ENCODE results near the gene CPA2. TPM values are rescaled to one million over a fixed set of nuclear protein-coding genes. Genes with fewer than 3 reads are reported as not detected.

Gene CPA2
- polyA plus RNA-seq, 1 of the 3 experiments (the other 2 are of a cell fraction), result 0.03 TPM

DNA sequence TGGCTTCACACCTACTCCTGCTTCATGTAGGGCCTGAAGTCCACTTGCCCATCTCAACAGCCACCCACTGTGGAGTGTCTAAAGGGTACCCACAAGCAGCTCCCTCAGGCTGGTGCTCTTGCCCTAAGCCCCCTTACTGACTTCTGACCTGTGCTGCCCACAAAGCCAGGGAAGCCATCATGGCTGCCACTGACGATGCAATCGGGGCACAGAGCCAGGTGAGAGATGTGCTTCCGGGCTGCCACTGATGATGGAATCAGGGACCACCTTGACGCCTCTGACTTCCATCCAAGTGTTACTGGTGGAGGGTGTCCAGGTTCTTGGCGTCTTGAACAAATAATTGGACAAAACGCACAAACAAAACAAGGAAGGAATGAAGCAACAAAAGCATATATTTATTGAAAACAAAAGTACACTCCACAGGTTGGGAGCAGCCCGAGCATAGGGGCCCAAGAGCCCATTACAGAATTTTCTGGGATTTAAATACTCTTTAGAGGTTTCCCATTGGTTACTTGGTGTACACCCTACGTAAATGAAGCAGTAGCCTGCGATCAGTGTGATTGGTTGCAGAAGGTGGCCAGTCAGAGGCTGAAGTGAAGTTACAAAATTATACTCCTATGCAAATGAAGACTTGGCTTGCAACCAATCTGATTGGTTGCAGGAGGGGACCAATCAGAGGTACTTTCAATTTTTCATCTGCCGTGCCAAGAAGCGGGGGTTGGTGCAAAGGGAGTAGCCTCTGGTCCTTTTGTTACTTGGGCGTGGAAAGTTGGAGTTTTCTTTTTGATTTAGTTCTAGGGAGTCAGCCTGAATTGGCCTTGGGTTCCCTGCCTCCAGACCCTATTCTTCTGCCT is 4.5 kb downstream of the CPA2 start:
- WGBS (ENCODE audit: low lambda C conversion rate), result 90% methylated on average over 12 of the region's 12 CpGs
- Histone ChIP-seq H3K9ac (no peak overlapping the region), H3K4me2 (no peak overlapping the region), H3K27me3 (ENCODE audit: insufficient read depth) (no peaks in the 10 kb centered on the region), H3K9me2 (no peaks in the 10 kb centered on the region), H3K4me3 (ENCODE audit: low read depth in 2 of 2, low read length in 1 of 2) (no peak overlapping the region), H3K79me2 (ENCODE audit: insufficient read depth) (no peaks in the 10 kb centered on the region), H3K9me3 (no peaks in the 10 kb centered on the region), H4K20me1 (ENCODE audit: insufficient read depth) (no peaks in the 10 kb centered on the region), H2AFZ (ENCODE audit: low read depth) (no peak overlapping the region), H3K27ac (ENCODE audit: low read depth in 2 of 2, low read length in 1 of 2) (no peak overlapping the region), H3K4me1 (ENCODE audit: control insufficient read depth in 1 of 2, insufficient read depth in 2 of 2, low read depth in 1 of 2, low read length in 1 of 2) (no peaks in the 10 kb centered on the region; a peak in 2 of 4 replicates), H3F3A (replicated peaks; ENCODE audit: insufficient read depth) (no peaks in the 10 kb centered on the region), H3K36me3 (replicated peaks in 1 of 2; ENCODE audit: control insufficient read depth in 1 of 2, insufficient read depth in 2 of 2, low read length in 1 of 2) (no peaks in the 10 kb centered on the region)
- ChIA-PET POLR2A (no interaction called here), CTCF (interaction anchor here (0.9 to 3.5 kb wide), 2 partner anchors 199 to 487 kb away, joined by 6 to 12 read pairs; no protein-coding TSS in a partner anchor)
- TF ChIP-seq MEF2A (IDR thresholded peaks at IDR 0.05; ENCODE audit: borderline replicate concordance, low read depth) (no peak), RFX5 (IDR thresholded peaks at IDR 0.05; ENCODE audit: low read length) (no peak), TEAD4 (IDR thresholded peaks at IDR 0.05; ENCODE audit: borderline replicate concordance, insufficient read depth) (no peak), FOXM1 (IDR thresholded peaks at IDR 0.05; ENCODE audit: low read depth) (no peak)
- TF ChIP-seq, protein P1, sequence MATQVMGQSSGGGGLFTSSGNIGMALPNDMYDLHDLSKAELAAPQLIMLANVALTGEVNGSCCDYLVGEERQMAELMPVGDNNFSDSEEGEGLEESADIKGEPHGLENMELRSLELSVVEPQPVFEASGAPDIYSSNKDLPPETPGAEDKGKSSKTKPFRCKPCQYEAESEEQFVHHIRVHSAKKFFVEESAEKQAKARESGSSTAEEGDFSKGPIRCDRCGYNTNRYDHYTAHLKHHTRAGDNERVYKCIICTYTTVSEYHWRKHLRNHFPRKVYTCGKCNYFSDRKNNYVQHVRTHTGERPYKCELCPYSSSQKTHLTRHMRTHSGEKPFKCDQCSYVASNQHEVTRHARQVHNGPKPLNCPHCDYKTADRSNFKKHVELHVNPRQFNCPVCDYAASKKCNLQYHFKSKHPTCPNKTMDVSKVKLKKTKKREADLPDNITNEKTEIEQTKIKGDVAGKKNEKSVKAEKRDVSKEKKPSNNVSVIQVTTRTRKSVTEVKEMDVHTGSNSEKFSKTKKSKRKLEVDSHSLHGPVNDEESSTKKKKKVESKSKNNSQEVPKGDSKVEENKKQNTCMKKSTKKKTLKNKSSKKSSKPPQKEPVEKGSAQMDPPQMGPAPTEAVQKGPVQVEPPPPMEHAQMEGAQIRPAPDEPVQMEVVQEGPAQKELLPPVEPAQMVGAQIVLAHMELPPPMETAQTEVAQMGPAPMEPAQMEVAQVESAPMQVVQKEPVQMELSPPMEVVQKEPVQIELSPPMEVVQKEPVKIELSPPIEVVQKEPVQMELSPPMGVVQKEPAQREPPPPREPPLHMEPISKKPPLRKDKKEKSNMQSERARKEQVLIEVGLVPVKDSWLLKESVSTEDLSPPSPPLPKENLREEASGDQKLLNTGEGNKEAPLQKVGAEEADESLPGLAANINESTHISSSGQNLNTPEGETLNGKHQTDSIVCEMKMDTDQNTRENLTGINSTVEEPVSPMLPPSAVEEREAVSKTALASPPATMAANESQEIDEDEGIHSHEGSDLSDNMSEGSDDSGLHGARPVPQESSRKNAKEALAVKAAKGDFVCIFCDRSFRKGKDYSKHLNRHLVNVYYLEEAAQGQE (IDR thresholded peaks at IDR 0.05; ENCODE audit: low read depth, low read length), result no peak
- no peak for DNase-seq

DNA sequence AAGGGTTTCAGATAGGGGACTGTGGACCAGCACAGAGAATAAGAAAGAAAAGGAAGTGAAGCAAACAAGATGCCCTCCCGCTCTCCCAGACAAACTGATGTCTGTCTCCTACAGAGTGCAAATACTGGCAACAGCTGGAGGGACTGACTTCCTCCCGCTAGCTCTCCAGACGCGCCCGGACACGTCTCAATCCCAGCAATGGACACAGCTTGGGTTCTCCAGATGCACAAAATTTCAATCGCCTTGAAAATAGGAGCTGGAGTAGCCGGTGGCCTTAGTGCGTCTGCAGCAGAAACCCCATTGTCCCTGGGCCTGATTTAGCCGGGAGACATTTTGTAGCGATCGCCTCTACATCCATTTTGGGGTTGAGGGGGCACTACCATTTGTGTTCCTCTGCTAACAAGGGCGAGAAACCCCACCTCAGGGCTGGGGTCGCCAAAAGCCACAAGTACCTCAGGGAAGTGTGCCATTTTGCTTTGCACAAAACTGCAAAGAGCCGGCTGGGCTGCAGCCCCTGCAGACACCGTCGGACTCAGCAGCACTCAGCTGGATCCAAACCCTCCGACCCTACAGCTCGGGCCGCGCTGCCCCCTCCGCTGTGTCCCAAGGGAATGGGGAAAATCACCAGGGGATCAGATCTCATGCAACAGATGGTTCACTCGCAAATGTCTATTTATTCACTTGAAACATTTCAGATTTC is 5.9 kb downstream of the CPA2 start:
- Histone ChIP-seq H3K9me2 (no peaks in the 10 kb centered on the region), H3F3A (replicated peaks; ENCODE audit: insufficient read depth) (no peaks in the 10 kb centered on the region), H3K27ac (ENCODE audit: low read depth in 2 of 2, low read length in 1 of 2) (no peak overlapping the region)
- no peak for TF ChIP-seq EP300 (IDR thresholded peaks at IDR 0.05; ENCODE audit: borderline replicate concordance in 1 of 2, low read depth in 1 of 2, low read length in 1 of 2)
- no peak for TF ChIP-seq SIN3A (IDR thresholded peaks at IDR 0.05; ENCODE audit: borderline replicate concordance, low read depth, low read length)
- TF ChIP-seq IRF3 (IDR thresholded peaks at IDR 0.05; ENCODE audit: low read depth, low read length), result no peak
- no peak for TF ChIP-seq NRF1 (IDR thresholded peaks at IDR 0.05; ENCODE audit: low read depth, low read length)
- TF ChIP-seq EZH2phosphoT487 (IDR thresholded peaks at IDR 0.05; ENCODE audit: borderline replicate concordance, low read depth), result no peak
- TF ChIP-seq ELF1 (IDR thresholded peaks at IDR 0.05), result no peak
- TF ChIP-seq, protein P1 (IDR thresholded peaks at IDR 0.05; ENCODE audit: low read depth, low read length), result no peak
- no peak for TF ChIP-seq USF2 (IDR thresholded peaks at IDR 0.05; ENCODE audit: borderline replicate concordance, low read depth, low read length)
- no peak for TF ChIP-seq JUND (IDR thresholded peaks at IDR 0.05)
- no peak for TF ChIP-seq RFX5 (IDR thresholded peaks at IDR 0.05; ENCODE audit: low read length)
- TF ChIP-seq MAX (IDR thresholded peaks at IDR 0.05; ENCODE audit: low read depth), result no peak

More for the DNA sequence above, 5.9 kb downstream of the CPA2 start:
- Histone ChIP-seq H3K27me3 (ENCODE audit: insufficient read depth) (no peaks in the 10 kb centered on the region), H3K79me2 (ENCODE audit: insufficient read depth) (no peaks in the 10 kb centered on the region), H3K9me3 (no peaks in the 10 kb centered on the region), H3K4me1 (ENCODE audit: control insufficient read depth in 1 of 2, insufficient read depth in 2 of 2, low read depth in 1 of 2, low read length in 1 of 2) (no peaks in the 10 kb centered on the region; a peak in 3 of 4 replicates), H3K4me2 (no peak overlapping the region), H3K36me3 (replicated peaks in 1 of 2; ENCODE audit: control insufficient read depth in 1 of 2, insufficient read depth in 2 of 2, low read length in 1 of 2) (no peaks in the 10 kb centered on the region), H2AFZ (ENCODE audit: low read depth) (no peak overlapping the region), H3K9ac (no peak overlapping the region), H4K20me1 (ENCODE audit: insufficient read depth) (no peaks in the 10 kb centered on the region), H3K4me3 (ENCODE audit: low read depth in 2 of 2, low read length in 1 of 2) (no peak overlapping the region)
- 96% methylated on average over 20 of the region's 23 CpGs for WGBS (ENCODE audit: low lambda C conversion rate)
- DNase-seq, result no peak
- ChIA-PET CTCF (interaction anchor here (1.3 to 3.5 kb wide), 5 partner anchors 10 to 449 kb away, joined by 3 to 12 read pairs (median 3); no protein-coding TSS in a partner anchor), POLR2A (no interaction called here)
